Spleen (tissue), 7 donors: ENCODE measurements around the gene EMC8.

Experiments
- CTCF ChIP-seq, 11 experiments: fragments of 200-600 bp in 7 of 11; fragments of 450-650 bp in 4 of 11; sonication (generic) in 4 of 11; IDR thresholded peaks in 8 of 11; conservative IDR thresholded peaks in 3 of 11; 1 replicate in 7 of 11; 2 replicates in 4 of 11; pipeline versions ENCODE4 v1.4.0 to v1.8.0; 2016 to 2021; ENCODE audit warnings: antibody characterized with exemption in 11 of 11, inconsistent platforms in 4 of 11, mild to moderate bottlenecking in 1 of 11
- POLR2A ChIP-seq, 3 donors: fragments of 450-650 bp; IDR thresholded peaks; one replicate each; pipeline ENCODE4 v1.5.1; 2017; ENCODE audit warnings: antibody characterized with exemption in 3 of 3, mild to moderate bottlenecking in 1 of 3
- donor health status: DM: no; HTN: no; CAD: no; lungs with moderate emphysema.
- donor health status: DM: no; HTN: no; CAD: no.
- donor health status: DM: no; HTN: no; CAD: no.

GRCh38 chr16:85844786-85845185 lies 45.4 kb upstream of the EMC8 start:
- TF ChIP-seq POLR2A (IDR thresholded peaks at IDR 0.05) (no peak), CTCF (IDR thresholded peaks at IDR 0.05 in 8 of 11, conservative IDR thresholded peaks at IDR 0.05 in 3 of 11) (no peak)
